GM21825 (cell line): ENCODE measurements around the gene WWTR1.

Source experiments
- ATAC-seq: cut with Tn5 transposase; IDR thresholded peaks from one replicate; pipeline ENCODE4 v1.9.1; 2021; ENCODE audit warnings: mild to moderate bottlenecking, moderate library complexity; ENCODE audit not compliant: unreplicated experiment

WWTR1 gene

GRCh38 chr3:149475451-149476060 lies 182.3 kb downstream of the WWTR1 start:
- ATAC-seq: no peak

GRCh38 chr3:149474250-149474817 lies 183.5 kb downstream of the WWTR1 start, which contains the start of gene TM4SF4:
Gene TM4SF4, plus strand, starts transcription at chr3:149474697. Its CDS starts 181 bp downstream, at chr3:149474878.
- ATAC-seq: no peak

GRCh38 chr3:149473357-149474249 lies 184.2 kb downstream of the WWTR1 start:
- no peak for ATAC-seq

- no peak for ATAC-seq
Measured at GRCh38 chr3:149472030-149472797, 185.6 kb downstream of the WWTR1 start.

GRCh38 chr3:149470381-149470780 lies 187.4 kb downstream of the WWTR1 start:
- ATAC-seq: no peak

- ATAC-seq: peak; percentile 96
Measured at GRCh38 chr3:149468504-149469212, 189.2 kb downstream of the WWTR1 start.
